PFSK-1 (cell line): ENCODE data around the gene ZNF669.

Experiments used
- POLR2AphosphoS5 ChIP-seq: IDR thresholded peaks from 2 replicates; pipeline ENCODE4 v1.6.1; 2012; ENCODE audit warnings: low read depth, mild to moderate bottlenecking, control low read depth, low read length, moderate library complexity
- TAF1 ChIP-seq: IDR thresholded peaks from 2 replicates; pipeline ENCODE4 v1.6.1; 2012; ENCODE audit warnings: low read length, control low read depth, borderline replicate concordance; ENCODE audit not compliant: insufficient read depth

- TF ChIP-seq POLR2AphosphoS5 (no peak; the same call in 1 of the 2 replicates), TAF1 (no peak)
Measured at GRCh38 chr1:247096958-247097357, 7.2 kb downstream of the ZNF669 start.
